Cardiac fibroblast (primary cell): Measurements from ENCODE around the gene CAPN5.
A peak's percentile ranks its signal among the peaks of the same experiment; 100 is the strongest.

ENCODE experiments used
- DNase-seq, 2 donors: peaks; one replicate each; pipeline versions ENCODE4 v3.0.0 to v3.0.0-alpha.2; 2010; ENCODE audit warnings: low read depth in 2 of 2
- H3K4me3 ChIP-seq, 2 donors: replicated peaks in 1 of 2; 1 replicate in 1 of 2; 2 replicates in 1 of 2; pipeline ENCODE4 v1.5.1; 2011; ENCODE audit warnings: low read depth in 2 of 2, low read length in 2 of 2, mild to moderate bottlenecking in 2 of 2, moderate library complexity in 1 of 2
- TF ChIP-seq, protein P1 (sequence below): IDR thresholded peaks from one replicate; pipeline ENCODE4 v1.5.1; 2011; ENCODE audit warnings: low read depth, mild to moderate bottlenecking, low read length, inconsistent platforms

The CAPN5 gene

DNA sequence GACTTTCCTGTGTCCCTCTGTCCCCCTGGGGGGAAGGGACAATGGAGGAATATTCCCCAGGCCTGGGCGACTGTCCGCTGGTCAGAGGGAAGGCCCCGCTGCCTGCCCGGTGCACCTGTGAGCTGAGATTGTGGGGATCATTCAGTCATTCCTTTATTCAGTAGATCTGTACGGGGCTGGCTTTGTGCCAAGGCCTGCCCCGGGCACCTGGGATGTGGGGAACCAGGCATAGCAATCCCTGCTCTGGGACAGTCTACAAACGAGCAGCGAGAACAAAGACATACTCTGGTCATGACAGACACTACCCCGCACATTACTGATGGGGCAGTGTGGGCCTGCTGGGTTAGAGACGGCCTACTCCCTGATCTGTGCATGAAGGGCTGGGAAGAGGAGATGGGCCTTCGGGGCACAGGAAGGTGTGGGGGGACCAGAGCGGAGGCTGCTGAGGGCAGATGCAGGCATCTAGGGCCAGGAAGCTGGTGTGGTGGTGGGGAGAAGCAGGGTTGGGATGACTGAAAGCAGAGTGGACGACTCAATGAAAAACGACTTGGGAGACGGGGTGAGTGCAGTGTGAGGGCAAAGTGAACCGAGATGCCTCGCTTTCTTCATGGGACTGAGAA lies 59.5 kb downstream of the CAPN5 start:
- TF ChIP-seq, protein P1, sequence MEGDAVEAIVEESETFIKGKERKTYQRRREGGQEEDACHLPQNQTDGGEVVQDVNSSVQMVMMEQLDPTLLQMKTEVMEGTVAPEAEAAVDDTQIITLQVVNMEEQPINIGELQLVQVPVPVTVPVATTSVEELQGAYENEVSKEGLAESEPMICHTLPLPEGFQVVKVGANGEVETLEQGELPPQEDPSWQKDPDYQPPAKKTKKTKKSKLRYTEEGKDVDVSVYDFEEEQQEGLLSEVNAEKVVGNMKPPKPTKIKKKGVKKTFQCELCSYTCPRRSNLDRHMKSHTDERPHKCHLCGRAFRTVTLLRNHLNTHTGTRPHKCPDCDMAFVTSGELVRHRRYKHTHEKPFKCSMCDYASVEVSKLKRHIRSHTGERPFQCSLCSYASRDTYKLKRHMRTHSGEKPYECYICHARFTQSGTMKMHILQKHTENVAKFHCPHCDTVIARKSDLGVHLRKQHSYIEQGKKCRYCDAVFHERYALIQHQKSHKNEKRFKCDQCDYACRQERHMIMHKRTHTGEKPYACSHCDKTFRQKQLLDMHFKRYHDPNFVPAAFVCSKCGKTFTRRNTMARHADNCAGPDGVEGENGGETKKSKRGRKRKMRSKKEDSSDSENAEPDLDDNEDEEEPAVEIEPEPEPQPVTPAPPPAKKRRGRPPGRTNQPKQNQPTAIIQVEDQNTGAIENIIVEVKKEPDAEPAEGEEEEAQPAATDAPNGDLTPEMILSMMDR: no peak
- DNase-seq: no peak
- no peak overlapping the region for H3K4me3 ChIP-seq

DNA sequence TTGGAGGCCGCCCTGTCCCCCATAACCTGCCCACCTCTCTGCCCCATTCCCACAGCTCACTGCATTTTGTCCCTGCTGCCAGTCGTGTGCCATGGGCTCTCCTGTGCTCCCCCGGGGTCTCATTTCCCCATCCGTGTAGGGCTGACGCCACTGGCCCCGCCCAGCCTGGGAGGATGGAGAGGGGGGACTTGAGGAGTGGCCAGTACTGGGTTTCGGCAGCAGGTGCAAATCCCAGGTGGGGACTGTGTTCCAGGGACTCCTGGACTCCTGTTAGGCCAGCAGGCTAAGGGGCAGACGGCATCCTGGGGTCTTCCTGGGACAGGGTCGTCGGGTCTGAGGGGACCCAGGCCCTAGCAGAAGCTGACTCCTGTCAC lies 60.1 kb downstream of the CAPN5 start:
- TF ChIP-seq, protein P1: no peak
- DNase-seq: no peak
- peak overlapping the region; percentile 45 to 56 for H3K4me3 ChIP-seq

DNA sequence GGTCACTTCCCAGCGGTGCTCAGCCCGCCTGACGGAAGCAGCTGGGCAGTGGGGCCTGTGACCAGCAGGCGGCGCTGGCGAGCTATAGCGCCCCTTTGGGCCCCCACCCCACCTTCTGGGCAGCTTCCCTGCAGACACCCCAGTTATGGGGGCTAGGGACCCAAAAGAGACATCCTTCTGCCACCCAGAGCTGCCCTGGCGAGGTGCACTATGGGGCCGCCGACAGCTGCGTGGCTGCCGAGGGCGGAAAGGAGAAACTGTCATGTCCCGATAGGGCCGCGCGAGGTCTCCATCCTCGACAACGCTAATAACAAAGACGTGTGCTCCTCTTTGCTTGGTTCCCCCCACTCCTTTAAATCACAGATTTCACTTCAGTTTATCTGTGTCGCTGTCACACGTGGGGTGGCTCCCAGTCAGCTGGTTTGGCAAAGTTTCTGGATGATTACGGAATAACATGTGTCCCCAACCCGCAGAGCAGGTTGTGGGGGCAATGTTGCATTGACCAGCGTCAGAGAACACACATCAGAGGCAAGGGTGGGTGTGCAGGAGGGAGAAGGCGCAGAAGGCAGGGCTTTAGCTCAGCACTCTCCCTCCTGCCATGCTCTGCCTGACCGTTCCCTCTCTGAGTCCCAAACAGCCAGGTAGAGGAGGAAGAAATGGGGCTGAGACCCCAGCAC lies 60.6 kb downstream of the CAPN5 start:
- H3K4me3 ChIP-seq: peak overlapping the region; percentile 45 to 56
- DNase-seq: peak; percentile 51
- TF ChIP-seq, protein P1: peak; percentile 98

DNA sequence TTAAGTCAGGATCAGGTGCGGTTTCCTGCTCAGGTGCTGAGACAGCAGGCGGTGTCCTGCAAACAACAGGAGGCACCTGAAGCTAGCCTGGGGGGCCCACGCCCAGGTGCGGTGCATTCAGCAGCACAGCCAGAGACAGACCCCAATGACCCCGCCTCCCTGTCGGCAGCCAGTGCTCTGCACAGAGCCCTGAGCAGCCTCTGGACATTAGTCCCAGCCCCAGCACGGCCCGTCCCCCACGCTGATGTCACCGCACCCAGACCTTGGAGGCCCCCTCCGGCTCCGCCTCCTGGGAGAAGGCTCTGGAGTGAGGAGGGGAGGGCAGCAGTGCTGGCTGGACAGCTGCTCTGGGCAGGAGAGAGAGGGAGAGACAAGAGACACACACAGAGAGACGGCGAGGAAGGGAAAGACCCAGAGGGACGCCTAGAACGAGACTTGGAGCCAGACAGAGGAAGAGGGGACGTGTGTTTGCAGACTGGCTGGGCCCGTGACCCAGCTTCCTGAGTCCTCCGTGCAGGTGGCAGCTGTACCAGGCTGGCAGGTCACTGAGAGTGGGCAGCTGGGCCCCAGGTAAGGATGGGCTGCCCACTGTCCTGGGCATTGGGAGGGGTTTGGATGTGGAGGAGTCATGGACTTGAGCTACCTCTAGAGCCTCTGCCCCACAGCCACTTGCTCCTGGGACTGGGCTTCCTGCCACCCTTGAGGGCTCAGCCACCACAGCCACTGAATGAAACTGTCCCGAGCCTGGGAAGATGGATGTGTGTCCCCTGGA lies 61.3 kb downstream of the CAPN5 start, which contains the start of gene MYO7A:
Gene MYO7A (plus strand): TSS at position 327 of the 772 bp plus-strand sequence. CDS start 2,389 bp downstream, outside the sequence.
- TF ChIP-seq, protein P1: no peak
- peak in 1 of 2 donors; percentile 54 for DNase-seq
- peak within 1 kb of the TSS; percentile 45 to 56 for H3K4me3 ChIP-seq

DNA sequence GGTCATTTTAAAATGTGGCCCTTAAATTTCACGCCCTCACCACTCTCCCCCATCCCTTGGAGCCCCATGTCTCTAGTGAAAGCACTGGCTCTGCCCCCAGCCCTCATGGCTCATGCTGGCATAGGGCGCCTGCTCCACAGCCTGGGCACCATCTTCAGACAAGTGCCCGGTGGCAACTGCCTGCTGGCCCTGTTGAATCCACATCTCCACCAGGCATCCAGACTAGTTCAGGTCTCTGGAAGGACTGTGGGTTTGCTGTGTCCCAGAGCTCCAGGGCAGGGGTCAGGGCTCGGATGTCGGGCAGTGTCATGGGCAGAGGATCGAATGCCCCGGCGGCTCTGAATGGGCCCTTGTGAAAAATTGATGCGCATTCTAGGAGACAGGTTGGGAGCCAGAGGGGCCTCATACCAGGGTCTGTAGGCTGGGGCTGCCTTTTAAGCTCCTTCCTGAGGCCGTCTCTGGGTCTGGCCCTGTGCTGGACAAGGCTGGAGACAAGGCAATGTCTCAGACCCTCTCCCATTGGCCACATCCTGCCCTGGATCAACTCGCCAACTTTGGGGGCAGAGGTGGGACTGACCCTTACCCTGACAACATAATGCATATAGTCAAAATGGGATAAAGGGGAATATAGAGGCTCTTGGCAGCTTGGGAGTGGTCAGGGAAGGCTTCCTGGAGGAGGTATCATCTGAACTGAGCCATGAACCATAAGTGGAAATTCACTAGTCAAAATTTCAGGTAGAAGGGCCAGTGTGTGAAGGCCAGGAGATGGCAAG lies 62.5 kb downstream of the CAPN5 start:
- no peak overlapping the region for H3K4me3 ChIP-seq
- DNase-seq: no peak
- TF ChIP-seq, protein P1: no peak
